EL (cell line): ENCODE results near the gene CIBAR2.

Experiments used
- DNase-seq: peaks from one replicate; pipeline ENCODE4 v3.0.0-alpha.2; 2016

CIBAR2 gene

GRCh38 chr16:85144026-85144915 is 32.0 kb upstream of the CIBAR2 start:
- peak; percentile 39 for DNase-seq

GRCh38 chr16:85142771-85143211 is 30.5 kb upstream of the CIBAR2 start:
- no peak for DNase-seq

DNA sequence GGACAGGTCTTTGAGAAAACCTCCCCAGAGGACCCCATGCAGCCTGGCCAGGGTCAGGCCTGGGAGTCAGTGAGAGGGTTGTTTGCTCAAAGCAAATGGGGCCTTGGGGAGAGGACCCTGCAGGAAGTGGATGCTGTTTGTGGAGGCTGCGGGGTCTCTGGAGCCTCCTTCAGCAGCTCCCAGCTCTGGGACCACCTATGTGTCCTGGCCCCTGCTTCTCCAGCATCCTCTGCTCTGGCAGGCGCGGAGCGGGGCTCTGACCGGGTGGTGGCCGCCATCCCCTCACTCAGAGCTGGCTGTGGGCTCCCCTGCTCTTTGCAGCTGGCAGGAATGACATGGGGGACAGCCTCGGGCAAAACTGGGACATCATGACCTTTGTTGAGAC is 29.8 kb upstream of the CIBAR2 start:
- DNase-seq: no peak

DNA sequence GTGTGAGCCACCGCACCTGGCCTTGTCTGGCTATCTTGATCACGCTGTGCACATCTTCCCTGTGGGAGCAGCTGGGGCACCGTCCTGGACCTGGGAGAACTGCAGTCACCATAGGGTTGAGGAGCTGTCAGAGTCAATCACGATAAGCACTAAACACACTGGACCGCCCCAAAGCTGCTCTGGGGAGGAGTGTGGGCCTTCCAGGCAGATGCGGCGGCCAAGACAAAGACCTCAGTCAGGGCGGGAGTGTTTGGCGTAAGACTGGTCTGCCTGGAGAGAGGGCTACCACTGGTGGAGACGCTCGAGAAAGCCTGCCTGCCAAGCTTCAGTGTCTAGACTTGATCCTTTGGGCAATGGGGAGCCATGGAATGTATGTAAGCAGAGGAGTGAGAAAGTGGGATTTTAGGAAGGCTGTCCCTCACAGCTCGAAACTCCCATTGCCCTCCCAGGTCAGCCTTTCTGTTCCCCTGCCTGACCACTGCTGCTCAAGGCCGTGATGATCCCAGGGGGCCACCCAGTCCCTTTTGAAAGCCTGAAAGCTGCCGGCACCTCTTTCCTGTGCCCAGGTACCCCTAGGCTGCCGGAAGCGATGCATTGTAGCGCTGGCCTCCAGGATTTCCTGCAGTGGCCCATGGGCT is 29.3 kb upstream of the CIBAR2 start:
- DNase-seq: no peak

- DNase-seq: no peak
Measured at GRCh38 chr16:85140455-85141012, 28.3 kb upstream of the CIBAR2 start.

DNA sequence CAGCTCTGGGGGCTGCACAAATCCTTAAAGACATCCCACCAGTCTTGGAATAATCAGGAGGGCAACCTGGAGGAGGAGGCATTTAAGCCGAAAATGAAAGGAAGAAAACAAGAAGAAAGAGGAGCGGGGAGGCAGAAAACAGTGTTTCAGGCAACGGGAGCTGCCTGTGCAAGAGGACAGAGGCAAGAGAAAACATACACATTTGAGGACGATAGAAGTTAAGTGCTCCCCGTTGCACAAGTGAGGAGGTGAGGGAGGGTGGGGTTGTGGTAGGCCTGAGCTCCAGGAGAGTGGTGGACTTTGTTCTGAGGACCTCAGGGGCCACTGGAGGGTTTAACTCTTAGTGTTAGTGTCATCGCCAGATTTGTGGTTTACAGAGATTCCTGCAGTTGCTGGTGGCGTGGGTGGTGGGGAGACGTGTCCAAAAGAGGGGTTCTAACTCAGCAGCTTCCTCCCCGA is 27.6 kb upstream of the CIBAR2 start:
- no peak for DNase-seq

- no peak for DNase-seq
Measured at GRCh38 chr16:85138825-85139627, 26.8 kb upstream of the CIBAR2 start.

- DNase-seq: no peak
Measured at GRCh38 chr16:85138073-85138824, 26.0 kb upstream of the CIBAR2 start.

GRCh38 chr16:85137323-85138072 is 25.2 kb upstream of the CIBAR2 start:
- peak; percentile 86 for DNase-seq

GRCh38 chr16:85136702-85137322 is 24.5 kb upstream of the CIBAR2 start:
- DNase-seq: peak; percentile 47

- DNase-seq: peak; percentile 46
Measured at GRCh38 chr16:85136213-85136701, 24.0 kb upstream of the CIBAR2 start.

DNA sequence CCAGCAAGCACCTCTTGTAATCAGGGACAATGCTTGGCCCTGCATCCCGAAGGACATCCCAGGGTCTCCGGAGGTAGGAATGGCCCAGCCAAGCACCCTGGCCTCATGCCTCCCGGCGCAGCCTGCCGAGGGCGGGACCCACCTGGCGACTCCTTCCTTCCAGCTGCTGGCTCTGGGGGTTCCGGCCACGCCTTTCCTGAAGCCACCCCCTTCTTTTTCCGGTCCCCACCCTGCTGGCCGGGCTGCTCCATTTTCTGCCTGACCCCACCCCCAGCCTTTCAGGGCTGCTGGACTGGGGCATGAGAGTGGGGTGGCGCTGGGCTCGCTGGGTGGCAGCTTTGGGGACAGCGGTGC is 22.5 kb upstream of the CIBAR2 start:
- no peak for DNase-seq

GRCh38 chr16:85134076-85134788 is 22.0 kb upstream of the CIBAR2 start:
- DNase-seq: no peak

DNA sequence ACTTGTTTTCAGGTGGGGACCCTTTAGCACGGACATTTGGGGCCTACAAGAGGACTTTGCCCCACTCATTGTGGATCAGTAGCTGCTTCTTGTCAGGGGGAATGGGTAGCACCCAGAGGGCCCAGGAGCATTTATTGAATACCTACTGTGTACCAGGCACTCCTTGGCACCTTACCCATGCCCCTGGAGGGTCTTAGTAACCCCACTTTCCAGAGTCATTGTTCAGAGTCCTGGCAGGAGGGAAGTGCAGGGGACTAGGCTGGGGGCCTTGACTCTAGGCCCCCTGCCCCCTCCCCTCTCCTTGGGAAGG is 21.0 kb upstream of the CIBAR2 start:
- no peak for DNase-seq

- no peak for DNase-seq
Measured at GRCh38 chr16:85132456-85133289, 20.4 kb upstream of the CIBAR2 start.

- DNase-seq: no peak
Measured at GRCh38 chr16:85130705-85131028, 18.4 kb upstream of the CIBAR2 start.

GRCh38 chr16:85129876-85130704 is 17.8 kb upstream of the CIBAR2 start:
- DNase-seq: no peak

GRCh38 chr16:85128079-85128837 is 16.0 kb upstream of the CIBAR2 start:
- DNase-seq: no peak
